Liver (tissue), 3 donors: ENCODE measurements around the gene PPP2R2B.

Experiments used
- CTCF ChIP-seq: fragments of 150-350 bp; IDR thresholded peaks from 2 replicates; pipeline ENCODE4 v1.5.1; 2017; ENCODE audit warnings: improper control_type of control experiment, low read depth, low read length; ENCODE audit not compliant: missing input control
- FOXA1 ChIP-seq: IDR thresholded peaks from 2 replicates; pipeline ENCODE4 v1.6.1; 2016; ENCODE audit warnings: antibody characterized with exemption
- GABPA ChIP-seq, 2 donors: IDR thresholded peaks in 1 of 2; conservative IDR thresholded peaks in 1 of 2; 2 replicates each; pipeline ENCODE4 v1.6.1; 2016; ENCODE audit warnings: antibody characterized with exemption in 2 of 2, mild to moderate bottlenecking in 1 of 2, moderate library complexity in 1 of 2
- JUND ChIP-seq, 2 donors: IDR thresholded peaks; 2 replicates each; pipeline ENCODE4 v1.6.1; 2016; ENCODE audit warnings: antibody characterized with exemption in 2 of 2
- MAX ChIP-seq: IDR thresholded peaks from 2 replicates; pipeline ENCODE4 v1.6.1; 2016; ENCODE audit warnings: antibody characterized with exemption
- NR2F2 ChIP-seq: IDR thresholded peaks from 2 replicates; pipeline ENCODE4 v1.6.1; 2016; ENCODE audit warnings: antibody characterized with exemption
- RAD21 ChIP-seq, 2 donors: IDR thresholded peaks; 2 replicates each; pipeline ENCODE4 v1.6.1; 2016; ENCODE audit warnings: antibody characterized with exemption in 2 of 2, mild to moderate bottlenecking in 2 of 2
- REST ChIP-seq: IDR thresholded peaks from 2 replicates; pipeline ENCODE4 v1.6.1; 2016; ENCODE audit warnings: antibody characterized with exemption, mild to moderate bottlenecking
- SP1 ChIP-seq: IDR thresholded peaks from 2 replicates; pipeline ENCODE4 v1.6.1; 2018; ENCODE audit warnings: antibody characterized with exemption, mild to moderate bottlenecking
- TAF1 ChIP-seq: conservative IDR thresholded peaks from 2 replicates; pipeline ENCODE4 v1.6.1; 2016; ENCODE audit warnings: antibody characterized with exemption, mild to moderate bottlenecking
- YY1 ChIP-seq: IDR thresholded peaks from 2 replicates; pipeline ENCODE4 v1.6.1; 2016; ENCODE audit warnings: antibody characterized with exemption, mild to moderate bottlenecking
- ZBTB33 ChIP-seq: IDR thresholded peaks from 2 replicates; pipeline ENCODE4 v1.6.1; 2016; ENCODE audit warnings: antibody characterized with exemption
- donor health status: healthy.
- donor health status: healthy.

- TF ChIP-seq CTCF (no peak), MAX (no peak), RAD21 (IDR thresholded peaks at IDR 0.05) (no peak), JUND (IDR thresholded peaks at IDR 0.05) (no peak), ZBTB33 (no peak), TAF1 (no peak), GABPA (IDR thresholded peaks at IDR 0.05 in 1 of 2, conservative IDR thresholded peaks at IDR 0.05 in 1 of 2) (no peak), SP1 (no peak), NR2F2 (no peak), REST (no peak), YY1 (no peak), FOXA1 (no peak)
Observed at GRCh38 chr5:146873186-146873917, 5.2 kb downstream of the PPP2R2B start.
